ENCODE measurements around the gene APOBEC4.

The APOBEC4 gene, protein sequence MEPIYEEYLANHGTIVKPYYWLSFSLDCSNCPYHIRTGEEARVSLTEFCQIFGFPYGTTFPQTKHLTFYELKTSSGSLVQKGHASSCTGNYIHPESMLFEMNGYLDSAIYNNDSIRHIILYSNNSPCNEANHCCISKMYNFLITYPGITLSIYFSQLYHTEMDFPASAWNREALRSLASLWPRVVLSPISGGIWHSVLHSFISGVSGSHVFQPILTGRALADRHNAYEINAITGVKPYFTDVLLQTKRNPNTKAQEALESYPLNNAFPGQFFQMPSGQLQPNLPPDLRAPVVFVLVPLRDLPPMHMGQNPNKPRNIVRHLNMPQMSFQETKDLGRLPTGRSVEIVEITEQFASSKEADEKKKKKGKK

DNA sequence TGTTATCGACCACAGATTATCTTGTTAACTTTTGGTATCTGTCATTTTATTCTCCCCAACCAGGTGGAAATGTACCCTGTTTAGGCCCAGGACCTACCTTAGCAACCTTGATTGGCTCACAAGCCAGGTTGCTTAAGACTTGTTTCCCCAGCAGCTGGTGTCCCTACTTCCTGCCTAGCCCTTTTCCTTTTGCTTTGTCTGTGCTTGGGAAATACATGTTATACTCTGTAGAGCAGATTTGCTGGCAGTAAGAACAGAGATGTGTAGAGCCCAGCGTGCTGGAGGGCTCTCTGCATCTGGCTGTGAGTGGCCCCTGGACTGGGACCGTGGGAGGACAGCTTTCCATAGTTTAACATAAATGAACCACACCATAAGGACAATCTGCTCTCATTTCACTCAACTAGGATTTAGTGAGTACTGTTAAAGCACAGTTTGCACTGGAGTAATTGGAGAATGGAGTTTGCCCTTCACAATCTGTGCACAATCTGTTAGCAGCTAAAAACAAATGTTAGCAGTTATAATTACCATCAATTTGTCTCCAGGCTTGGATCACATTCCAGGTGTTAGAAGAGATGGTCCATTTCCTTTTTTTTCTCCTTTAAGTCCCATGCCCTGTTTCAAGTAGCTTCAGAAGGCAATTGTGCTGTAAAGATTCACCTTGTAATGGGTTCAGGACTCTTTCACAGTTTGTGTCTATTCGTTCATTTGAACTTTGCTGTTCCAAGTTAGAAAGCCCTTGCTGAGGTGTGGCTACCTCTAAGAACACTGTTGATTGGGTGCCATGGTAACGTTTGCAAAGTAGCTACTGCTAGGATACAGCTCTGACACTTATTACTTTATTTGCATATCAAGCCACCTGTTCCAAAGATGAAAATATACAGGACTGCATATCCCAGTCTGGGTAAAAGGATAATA is at the start of gene APOBEC4:
TSS of gene APOBEC4 (minus strand) at position 770 of the 915 bp plus-strand sequence. CDS start 4,535 bp downstream, outside the sequence.
- no peaks in the 10 kb centered on the region for H3K27me3 ChIP-seq (ENCODE audit: insufficient read depth, insufficient read length)
- H3K36me3 ChIP-seq (ENCODE audit: insufficient read depth, insufficient read length, low read length): no peaks in the 10 kb centered on the region
- no peaks in the 10 kb centered on the region for H3K4me1 ChIP-seq (ENCODE audit: insufficient read depth, insufficient read length)
- no peak for TF ChIP-seq SUZ12 (IDR thresholded peaks at IDR 0.05; ENCODE audit: extremely low read depth, insufficient read depth, insufficient read length)
- H3K9me3 ChIP-seq (ENCODE audit: insufficient read depth, low read length): no peaks in the 10 kb centered on the region
- no peak for DNase-seq (ENCODE audit: low read depth, low spot score)
- H3K4me3 ChIP-seq (ENCODE audit: insufficient read length, low read depth): no peak within 1 kb of the TSS
- no peak within 1 kb of the TSS for H3K9ac ChIP-seq (ENCODE audit: insufficient read length, low read depth)

DNA sequence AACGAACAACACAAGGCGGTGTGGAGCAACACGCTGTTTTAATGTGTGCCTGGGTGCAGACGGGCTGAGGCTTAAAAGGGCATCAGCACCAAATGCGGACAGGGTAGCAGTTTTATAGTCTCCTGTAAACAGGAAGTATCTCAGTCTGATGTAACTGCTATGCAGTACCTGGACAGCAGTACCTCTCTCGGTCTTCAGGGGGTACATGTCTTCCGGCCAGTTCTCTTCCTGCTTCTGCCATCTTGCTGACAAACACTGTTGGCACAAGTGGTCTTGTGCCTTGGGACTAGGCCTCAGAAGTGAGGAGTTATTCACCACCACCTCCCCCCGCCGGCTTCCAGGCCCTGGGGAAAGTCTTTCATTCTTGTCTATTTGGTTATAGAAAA is 49.7 kb upstream of the APOBEC4 start:
- Histone ChIP-seq H3K27me3 (ENCODE audit: insufficient read depth, insufficient read length) (no peaks in the 10 kb centered on the region), H3K9me3 (ENCODE audit: insufficient read depth, low read length) (no peaks in the 10 kb centered on the region), H3K4me1 (ENCODE audit: insufficient read depth, insufficient read length) (no peaks in the 10 kb centered on the region), H3K9ac (ENCODE audit: insufficient read length, low read depth) (no peak overlapping the region), H3K36me3 (ENCODE audit: insufficient read depth, insufficient read length, low read length) (no peaks in the 10 kb centered on the region), H3K4me3 (ENCODE audit: insufficient read length, low read depth) (no peak overlapping the region)
- no peak for TF ChIP-seq SUZ12 (IDR thresholded peaks at IDR 0.05; ENCODE audit: extremely low read depth, insufficient read depth, insufficient read length)
- TF ChIP-seq YY1 (IDR thresholded peaks at IDR 0.05; ENCODE audit: insufficient read depth, insufficient read length): no peak
- TF ChIP-seq ZNF274 (IDR thresholded peaks at IDR 0.05; ENCODE audit: low read depth, low read length): no peak
- no peak for DNase-seq (ENCODE audit: low read depth, low spot score)

DNA sequence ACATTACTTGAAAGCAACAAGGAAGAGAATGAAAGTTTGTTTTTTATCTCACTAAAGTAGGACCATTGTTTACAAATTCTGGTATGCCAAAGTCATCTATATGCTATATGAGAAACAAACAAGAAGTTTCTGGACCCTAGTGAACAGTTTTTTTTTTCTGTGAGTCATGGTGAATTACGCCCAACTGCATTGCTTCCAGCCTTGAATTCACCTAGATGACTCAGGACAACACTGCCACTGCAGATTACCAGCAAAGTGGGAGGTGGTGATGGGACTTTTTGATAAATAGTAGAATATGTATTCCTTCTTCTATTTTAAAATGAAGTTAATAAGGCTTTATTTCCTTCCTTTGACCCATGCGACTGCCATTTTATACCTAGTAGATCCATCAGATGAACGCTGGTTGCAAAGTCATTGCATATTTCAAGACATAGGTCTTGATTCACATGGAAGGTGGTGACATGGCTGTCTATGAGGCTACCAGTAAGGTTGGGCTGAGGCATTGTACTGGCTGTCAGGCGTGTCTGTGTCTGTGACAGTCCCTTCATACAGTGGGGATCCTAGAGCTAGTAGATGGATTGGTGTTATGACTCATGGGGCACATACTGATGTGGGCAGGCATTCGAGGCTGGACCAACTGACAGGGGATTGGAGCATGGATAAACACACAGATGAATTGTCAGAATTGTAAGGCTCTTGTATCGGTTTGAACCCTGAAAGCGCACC is 49.1 kb upstream of the APOBEC4 start:
- Histone ChIP-seq H3K4me3 (ENCODE audit: insufficient read length, low read depth) (no peak overlapping the region), H3K36me3 (ENCODE audit: insufficient read depth, insufficient read length, low read length) (no peaks in the 10 kb centered on the region), H3K27me3 (ENCODE audit: insufficient read depth, insufficient read length) (no peaks in the 10 kb centered on the region), H3K4me1 (ENCODE audit: insufficient read depth, insufficient read length) (no peaks in the 10 kb centered on the region), H3K9me3 (ENCODE audit: insufficient read depth, low read length) (no peaks in the 10 kb centered on the region), H3K9ac (ENCODE audit: insufficient read length, low read depth) (no peak overlapping the region)
- TF ChIP-seq SUZ12 (IDR thresholded peaks at IDR 0.05; ENCODE audit: extremely low read depth, insufficient read depth, insufficient read length) (no peak), YY1 (IDR thresholded peaks at IDR 0.05; ENCODE audit: insufficient read depth, insufficient read length) (no peak), ZNF274 (IDR thresholded peaks at IDR 0.05; ENCODE audit: low read depth, low read length) (no peak)
- no peak for DNase-seq (ENCODE audit: low read depth, low spot score)

DNA sequence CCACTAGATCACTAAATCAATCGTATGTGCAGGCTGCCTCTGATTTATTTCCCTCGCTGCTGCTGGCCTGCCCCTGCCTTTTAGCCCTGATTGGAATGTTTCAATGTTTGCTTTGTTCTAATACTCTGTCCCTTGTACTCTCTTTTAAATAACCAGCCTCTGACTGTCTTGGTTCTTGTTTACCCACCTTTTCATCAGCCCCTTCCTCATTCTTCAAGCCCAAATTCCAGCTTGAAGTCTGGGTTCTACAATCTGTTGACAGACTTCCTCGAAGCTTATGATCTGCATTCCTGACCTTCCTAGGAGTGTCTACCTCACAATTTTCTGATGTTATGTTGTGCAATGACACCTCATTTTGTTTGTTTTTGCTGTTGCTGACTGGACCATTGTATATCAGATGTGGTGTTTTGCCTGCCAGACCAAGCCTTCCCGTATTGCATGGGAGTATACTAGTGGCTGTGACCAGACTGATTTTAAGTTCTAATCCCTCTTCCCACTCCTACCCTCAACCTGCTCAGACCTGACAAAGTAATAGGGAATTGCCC is 46.6 kb upstream of the APOBEC4 start:
- TF ChIP-seq SUZ12 (IDR thresholded peaks at IDR 0.05; ENCODE audit: extremely low read depth, insufficient read depth, insufficient read length) (no peak), ZNF274 (IDR thresholded peaks at IDR 0.05; ENCODE audit: low read depth, low read length) (no peak), YY1 (IDR thresholded peaks at IDR 0.05; ENCODE audit: insufficient read depth, insufficient read length) (no peak)
- no peak for DNase-seq (ENCODE audit: low read depth, low spot score)
- H3K27me3 ChIP-seq (ENCODE audit: insufficient read depth, insufficient read length): no peaks in the 10 kb centered on the region

DNA sequence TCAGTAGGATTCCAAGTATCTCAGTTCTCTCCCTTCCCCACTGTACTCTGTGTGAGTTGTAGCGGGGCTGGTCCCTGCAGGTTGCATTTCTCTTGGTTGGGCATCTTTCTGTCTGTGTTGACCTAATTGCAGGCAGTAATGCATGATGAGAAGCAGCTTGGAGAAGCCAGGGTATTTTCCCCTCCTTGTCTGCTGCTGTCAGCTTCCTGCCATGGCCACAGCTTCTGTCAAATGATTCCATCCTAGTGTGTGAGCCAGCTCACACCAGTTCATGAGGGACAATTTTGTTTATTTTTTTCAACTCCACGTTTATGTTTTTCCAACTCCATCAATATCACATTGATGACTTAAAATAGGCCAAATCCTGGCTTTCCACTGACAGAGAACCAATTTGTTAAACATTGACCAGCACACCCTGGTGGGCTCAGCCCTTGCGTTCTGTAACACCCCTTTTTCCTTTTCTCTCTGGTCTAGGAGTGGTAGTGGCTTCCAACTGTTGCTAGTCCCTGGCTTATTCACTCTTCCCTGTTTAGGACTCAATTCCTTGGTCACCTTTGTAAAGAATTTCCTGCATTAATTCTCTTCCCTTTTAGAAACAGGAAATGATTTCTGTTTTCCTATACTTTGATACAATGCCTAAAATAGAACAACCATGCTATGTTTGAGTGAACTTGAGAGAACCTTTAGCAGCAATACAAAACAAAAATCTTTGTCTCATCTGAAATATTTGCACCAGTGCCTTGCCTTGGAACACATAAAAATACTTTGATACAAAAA is 44.9 kb upstream of the APOBEC4 start:
- H3K9me3 ChIP-seq (ENCODE audit: insufficient read depth, low read length): no peaks in the 10 kb centered on the region
- no peaks in the 10 kb centered on the region for H3K36me3 ChIP-seq (ENCODE audit: insufficient read depth, insufficient read length, low read length)
- TF ChIP-seq ZNF274 (IDR thresholded peaks at IDR 0.05; ENCODE audit: low read depth, low read length): no peak
- no peak for TF ChIP-seq SUZ12 (IDR thresholded peaks at IDR 0.05; ENCODE audit: extremely low read depth, insufficient read depth, insufficient read length)
- no peak for TF ChIP-seq YY1 (IDR thresholded peaks at IDR 0.05; ENCODE audit: insufficient read depth, insufficient read length)
- H3K4me1 ChIP-seq (ENCODE audit: insufficient read depth, insufficient read length): no peaks in the 10 kb centered on the region
- no peak overlapping the region for H3K4me3 ChIP-seq (ENCODE audit: insufficient read length, low read depth)
- DNase-seq (ENCODE audit: low read depth, low spot score): no peak
- H3K9ac ChIP-seq (ENCODE audit: insufficient read length, low read depth): no peak overlapping the region
- H3K27me3 ChIP-seq (ENCODE audit: insufficient read depth, insufficient read length): no peaks in the 10 kb centered on the region

More for the DNA sequence above, 46.6 kb upstream of the APOBEC4 start:
- Histone ChIP-seq H3K9me3 (ENCODE audit: insufficient read depth, low read length) (no peaks in the 10 kb centered on the region), H3K4me1 (ENCODE audit: insufficient read depth, insufficient read length) (no peaks in the 10 kb centered on the region), H3K36me3 (ENCODE audit: insufficient read depth, insufficient read length, low read length) (no peaks in the 10 kb centered on the region), H3K4me3 (ENCODE audit: insufficient read length, low read depth) (no peak overlapping the region), H3K9ac (ENCODE audit: insufficient read length, low read depth) (no peak overlapping the region)

DNA sequence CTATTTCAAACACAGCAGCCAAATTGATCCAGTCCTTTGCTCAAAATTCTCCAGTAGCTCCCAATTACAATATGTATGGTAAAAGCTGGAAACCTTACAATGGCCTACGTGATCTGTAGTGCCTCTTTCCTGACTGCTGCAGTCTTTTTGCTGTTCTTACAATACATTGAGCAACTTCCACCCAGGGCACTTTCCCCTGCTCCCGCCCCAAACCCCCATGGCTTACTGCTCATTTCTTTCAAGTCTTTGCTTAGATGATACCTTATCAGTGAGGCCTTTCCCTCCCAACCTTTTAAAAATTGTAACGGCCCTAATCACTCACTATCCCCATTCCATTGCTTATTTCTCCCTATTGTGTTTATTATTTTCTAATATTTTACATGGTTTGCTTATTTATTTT is 43.9 kb upstream of the APOBEC4 start:
- DNase-seq (ENCODE audit: low read depth, low spot score): no peak
- Histone ChIP-seq H3K27me3 (ENCODE audit: insufficient read depth, insufficient read length) (no peaks in the 10 kb centered on the region), H3K4me1 (ENCODE audit: insufficient read depth, insufficient read length) (no peaks in the 10 kb centered on the region), H3K9ac (ENCODE audit: insufficient read length, low read depth) (no peak overlapping the region), H3K4me3 (ENCODE audit: insufficient read length, low read depth) (no peak overlapping the region), H3K9me3 (ENCODE audit: insufficient read depth, low read length) (no peaks in the 10 kb centered on the region), H3K36me3 (ENCODE audit: insufficient read depth, insufficient read length, low read length) (no peaks in the 10 kb centered on the region)
- TF ChIP-seq SUZ12 (IDR thresholded peaks at IDR 0.05; ENCODE audit: extremely low read depth, insufficient read depth, insufficient read length) (no peak), ZNF274 (IDR thresholded peaks at IDR 0.05; ENCODE audit: low read depth, low read length) (no peak), YY1 (IDR thresholded peaks at IDR 0.05; ENCODE audit: insufficient read depth, insufficient read length) (no peak)
